Measurements from ENCODE around the gene FMN2.

The FMN2 gene

GRCh38 chr1:240091614-240092300 lies at the start of gene FMN2:
Gene FMN2, plus strand, starts transcription at chr1:240091883. Its CDS starts 227 bp downstream, at chr1:240092110.
- DNase-seq = no peak

GRCh38 chr1:240044620-240045019 lies 47.1 kb upstream of the FMN2 start:
- no peak for DNase-seq

DNA sequence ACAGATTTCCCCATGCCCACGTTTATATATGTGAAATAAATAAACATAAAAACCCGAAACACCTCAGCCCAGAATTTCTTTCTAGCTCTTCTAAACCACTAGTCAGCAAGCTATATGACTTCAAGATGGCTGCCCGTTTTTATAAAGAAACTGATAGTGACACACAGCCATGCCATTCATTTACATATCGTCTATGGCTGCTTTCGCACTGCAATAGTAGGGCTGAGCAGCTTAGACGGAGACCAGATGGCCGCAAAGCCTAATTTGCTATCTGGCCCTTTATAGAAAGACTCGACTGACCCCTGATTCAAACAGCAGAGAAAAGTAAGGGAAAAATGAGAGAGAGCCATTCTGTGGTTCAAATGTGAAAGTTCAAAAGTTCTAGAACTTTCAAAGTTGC lies 45.7 kb upstream of the FMN2 start:
- no peak for DNase-seq

DNA sequence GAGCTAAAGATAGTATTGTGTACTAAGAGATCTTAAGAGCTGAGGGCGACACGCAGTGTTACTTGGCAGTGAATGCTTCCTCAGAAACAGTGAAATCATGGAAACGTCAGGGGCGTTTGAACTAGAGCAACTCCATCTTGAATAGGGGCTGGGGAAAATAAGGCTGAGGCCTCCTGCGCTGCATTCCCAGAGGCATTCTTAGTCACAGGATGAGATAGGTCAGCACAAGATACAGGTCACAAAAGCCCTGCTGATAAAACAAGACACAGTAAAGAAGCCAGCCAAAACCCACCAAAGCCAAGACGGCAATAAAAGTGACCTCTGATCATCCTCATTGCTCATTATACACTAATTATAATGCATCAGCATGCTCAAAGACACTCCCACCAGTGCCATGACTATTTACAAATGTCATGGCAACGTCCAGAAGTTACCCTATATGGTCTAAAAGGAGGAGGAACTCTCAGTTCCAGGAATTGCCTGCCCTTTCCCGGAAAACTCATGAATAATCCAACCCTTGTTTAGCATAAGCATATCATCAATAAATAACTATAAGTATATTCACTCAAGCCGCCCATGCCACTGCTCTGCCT lies 37.5 kb upstream of the FMN2 start:
- no peak for DNase-seq

DNA sequence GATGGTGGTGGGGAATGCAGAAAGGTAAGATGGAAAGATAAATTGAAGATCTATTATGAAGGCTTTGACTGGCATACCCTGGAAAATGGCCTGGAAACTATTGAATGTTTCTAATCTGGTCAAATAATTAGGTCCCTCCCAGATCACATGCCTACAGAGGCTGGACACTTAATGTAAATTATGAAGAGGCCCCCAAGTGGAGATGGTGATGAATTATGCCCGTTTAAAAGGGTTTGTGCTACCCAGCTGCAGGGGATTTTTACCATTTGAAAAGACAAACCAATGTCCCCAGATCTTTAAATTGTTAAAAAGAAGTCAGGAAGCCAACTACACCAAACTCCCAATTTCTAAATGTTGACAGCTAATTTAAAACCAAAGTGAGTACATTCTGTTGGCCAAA lies 35.7 kb upstream of the FMN2 start:
- DNase-seq = no peak

DNA sequence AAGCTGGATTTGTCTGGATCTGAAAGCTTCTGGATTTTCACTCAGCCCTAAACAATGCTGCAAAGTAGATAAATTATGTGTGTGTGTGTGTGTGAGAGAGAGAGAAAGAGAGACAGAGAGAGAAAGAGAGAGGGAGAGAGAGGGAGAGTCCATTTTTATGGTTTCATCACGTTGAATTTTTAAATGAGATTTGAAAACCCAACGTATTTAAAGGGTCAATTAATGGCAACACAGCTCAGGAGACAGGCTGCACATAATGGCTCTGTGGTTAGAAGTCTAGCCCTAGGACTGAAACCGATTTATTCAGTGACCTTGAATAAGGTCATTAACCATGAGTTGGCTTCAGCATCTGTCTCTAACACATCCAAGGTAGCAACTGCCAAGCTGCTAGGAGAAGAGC lies 35.3 kb upstream of the FMN2 start:
- no peak for DNase-seq

- DNase-seq = no peak
Measured at GRCh38 chr1:240058049-240058448, 33.6 kb upstream of the FMN2 start.

DNA sequence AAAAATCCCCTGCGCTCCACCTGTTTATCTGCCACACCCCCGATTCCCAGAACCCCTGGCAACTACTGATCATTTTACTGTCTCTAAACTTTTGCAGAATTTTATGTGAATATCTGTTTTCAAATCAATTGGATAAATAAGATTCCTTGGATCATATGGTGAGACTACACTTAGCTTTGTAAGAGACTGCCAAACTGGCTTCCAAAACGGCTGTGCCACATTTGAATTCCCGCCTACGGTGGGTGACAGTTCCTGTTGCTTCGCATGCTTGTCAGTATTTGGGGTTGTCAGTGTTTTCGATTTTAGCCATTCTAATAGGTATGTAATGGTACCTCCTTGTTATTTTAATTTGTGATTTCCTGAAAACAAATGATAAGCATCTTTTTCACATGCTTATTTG lies 22.7 kb upstream of the FMN2 start:
- no peak for DNase-seq

DNA sequence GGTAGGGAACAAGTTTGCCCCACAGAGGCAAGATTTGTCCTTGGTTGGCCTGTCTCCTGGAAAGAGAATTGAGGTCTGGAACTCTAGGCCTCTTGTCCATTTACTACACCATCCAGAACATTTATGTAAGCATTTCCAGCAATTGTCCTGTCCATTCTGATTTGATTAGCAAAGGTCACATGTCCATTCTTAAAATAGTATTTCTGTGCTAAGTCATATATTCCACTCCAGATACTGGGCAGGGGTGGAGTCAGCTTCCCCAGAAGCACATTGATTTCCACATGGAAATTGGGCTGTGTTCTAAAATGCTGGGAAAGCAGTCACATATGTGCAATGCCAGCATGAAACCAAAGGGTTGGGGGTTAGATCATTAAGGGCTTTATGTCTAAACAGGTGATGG lies 21.5 kb upstream of the FMN2 start:
- DNase-seq = no peak

GRCh38 chr1:240073097-240073496 lies 18.6 kb upstream of the FMN2 start:
- DNase-seq = no peak

- DNase-seq = no peak
Measured at GRCh38 chr1:240074422-240074821, 17.3 kb upstream of the FMN2 start.

DNA sequence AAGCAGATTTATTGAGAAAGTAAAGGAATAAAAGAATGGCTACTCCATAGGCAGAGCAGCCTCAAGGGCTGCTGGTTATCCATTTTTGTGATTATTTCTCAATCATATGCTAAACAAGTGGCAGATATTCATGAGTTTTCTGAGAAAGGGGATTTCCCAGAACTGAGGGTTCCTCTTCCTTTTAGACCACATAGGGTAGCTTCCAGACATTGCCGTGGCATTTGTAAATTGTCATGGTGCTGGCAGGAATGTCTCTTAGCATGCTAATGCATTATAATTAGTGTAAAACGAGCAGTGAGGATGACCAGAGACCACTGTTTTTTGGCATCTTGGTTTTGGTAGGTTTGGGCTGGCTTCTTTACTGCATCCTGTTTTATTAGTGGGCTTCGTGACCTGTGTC lies 16.8 kb upstream of the FMN2 start:
- no peak for DNase-seq

GRCh38 chr1:240084337-240084736 lies 7.3 kb upstream of the FMN2 start:
- DNase-seq = no peak

- DNase-seq = no peak
Measured at GRCh38 chr1:240084749-240085148, 6.9 kb upstream of the FMN2 start.

DNA sequence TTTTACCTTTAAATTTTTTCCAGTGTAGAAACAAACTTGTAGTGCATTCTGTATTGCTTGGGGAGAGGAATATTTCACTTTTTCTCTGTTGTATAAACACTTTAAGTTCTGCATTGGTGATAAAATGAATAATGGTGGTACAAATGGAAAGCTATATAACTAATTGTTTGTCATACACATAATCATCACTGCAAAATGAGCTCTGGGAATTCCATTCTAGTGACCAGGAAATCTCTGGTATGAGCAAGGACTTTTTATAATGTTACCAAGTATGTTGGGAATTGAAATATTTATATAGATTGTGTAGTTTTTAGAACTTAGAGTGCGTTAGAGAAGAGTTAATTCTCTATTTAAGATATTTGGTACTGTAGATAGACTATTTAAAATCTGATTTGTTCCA lies 5.0 kb upstream of the FMN2 start:
- no peak for DNase-seq

- no peak for DNase-seq
Measured at GRCh38 chr1:240090014-240090413, 1.7 kb upstream of the FMN2 start.

DNA sequence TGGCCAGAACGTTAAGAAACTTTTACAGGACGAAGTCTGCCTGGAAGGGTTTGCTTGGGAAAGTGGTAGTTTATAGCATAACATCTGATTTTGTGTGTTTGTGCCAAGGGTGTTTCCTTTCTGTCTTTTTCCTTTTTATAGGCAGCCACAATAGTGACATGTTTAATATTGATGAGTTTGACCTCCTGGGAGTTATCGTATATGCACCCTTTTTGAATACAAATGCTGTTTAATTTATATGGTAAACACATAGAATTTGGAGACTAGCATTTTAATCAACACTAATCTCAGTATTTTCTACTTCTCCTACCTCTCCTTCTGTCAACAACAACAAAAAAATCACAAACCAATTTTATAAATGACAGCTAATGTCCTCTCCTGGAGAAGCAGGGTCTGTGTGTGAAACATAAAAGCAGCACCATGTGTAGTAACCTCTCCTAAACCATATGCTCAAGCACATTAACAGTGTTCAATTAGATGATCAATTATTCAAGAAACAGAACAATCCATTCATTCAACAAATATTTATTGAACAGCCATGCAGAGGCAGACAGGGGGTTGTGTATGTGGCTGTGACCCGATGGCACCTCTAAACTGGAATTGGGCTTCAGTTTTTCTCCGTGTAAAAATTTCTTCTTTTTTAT lies 604 bp upstream of the FMN2 start:
- no peak for DNase-seq

DNA sequence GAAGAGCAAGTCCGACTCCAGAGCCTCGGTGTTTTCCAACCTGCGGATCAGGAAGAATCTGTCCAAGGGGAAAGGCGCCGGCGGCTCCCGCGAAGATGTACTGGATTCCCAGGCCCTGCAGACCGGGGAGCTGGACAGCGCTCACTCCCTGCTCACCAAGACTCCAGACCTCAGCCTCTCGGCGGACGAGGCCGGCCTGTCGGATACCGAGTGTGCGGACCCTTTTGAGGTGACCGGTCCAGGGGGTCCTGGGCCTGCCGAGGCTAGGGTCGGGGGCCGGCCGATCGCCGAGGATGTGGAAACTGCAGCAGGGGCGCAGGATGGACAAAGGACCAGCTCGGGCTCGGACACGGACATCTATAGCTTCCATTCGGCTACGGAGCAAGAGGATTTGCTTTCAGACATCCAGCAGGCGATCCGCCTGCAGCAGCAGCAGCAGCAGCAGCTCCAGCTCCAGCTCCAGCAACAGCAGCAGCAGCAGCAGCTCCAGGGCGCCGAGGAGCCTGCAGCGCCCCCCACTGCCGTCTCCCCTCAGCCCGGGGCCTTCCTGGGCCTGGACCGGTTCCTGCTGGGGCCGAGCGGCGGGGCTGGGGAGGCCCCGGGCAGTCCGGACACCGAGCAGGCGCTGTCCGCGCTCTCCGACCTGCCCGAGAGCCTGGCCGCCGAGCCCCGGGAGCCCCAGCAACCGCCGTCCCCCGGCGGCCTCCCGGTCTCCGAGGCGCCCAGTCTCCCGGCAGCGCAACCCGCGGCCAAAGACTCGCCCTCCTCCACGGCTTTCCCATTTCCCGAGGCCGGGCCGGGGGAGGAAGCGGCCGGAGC lies 827 bp downstream of the FMN2 start:
- DNase-seq = no peak

DNA sequence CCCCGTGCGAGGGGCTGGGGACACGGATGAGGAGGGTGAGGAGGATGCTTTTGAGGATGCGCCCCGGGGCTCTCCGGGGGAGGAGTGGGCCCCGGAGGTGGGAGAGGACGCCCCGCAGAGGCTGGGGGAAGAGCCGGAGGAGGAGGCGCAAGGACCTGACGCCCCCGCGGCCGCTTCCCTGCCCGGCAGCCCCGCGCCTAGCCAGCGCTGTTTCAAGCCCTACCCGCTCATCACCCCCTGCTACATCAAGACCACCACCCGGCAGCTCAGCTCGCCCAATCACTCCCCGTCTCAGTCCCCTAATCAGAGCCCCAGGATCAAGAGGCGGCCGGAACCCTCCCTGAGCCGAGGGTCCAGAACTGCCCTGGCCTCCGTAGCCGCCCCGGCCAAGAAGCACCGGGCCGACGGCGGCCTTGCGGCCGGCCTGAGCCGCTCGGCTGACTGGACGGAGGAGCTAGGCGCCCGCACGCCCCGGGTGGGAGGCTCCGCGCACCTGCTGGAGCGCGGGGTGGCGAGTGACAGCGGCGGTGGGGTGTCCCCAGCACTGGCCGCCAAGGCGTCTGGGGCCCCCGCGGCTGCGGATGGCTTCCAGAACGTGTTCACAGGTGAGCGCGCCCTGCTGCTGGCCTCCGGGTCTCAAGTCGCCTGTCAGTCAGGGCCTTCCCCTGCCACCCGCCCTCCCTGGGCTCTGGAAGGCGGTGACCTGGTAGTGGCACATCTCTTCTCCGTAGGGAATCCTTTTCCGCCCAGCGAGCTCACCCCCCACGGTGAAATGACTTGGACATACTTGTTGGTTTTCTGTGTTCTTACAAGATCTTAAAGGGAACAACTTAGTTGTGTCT lies 1.7 kb downstream of the FMN2 start:
- DNase-seq = no peak

- no peak for DNase-seq
Measured at GRCh38 chr1:240094041-240094722, 2.5 kb downstream of the FMN2 start.

- DNase-seq = no peak
Measured at GRCh38 chr1:240096974-240097373, 5.3 kb downstream of the FMN2 start.

GRCh38 chr1:240098534-240098933 lies 6.9 kb downstream of the FMN2 start:
- DNase-seq = no peak

Measured in activated CD4-positive, alpha-beta T cell treated with anti-CD3 and anti-CD28 coated beads, Interleukin-2, amount 50 U/mL, for 4 hours (primary cell).